Left forelimb (tissue), 1 donor: ENCODE results near the gene LIPN.

ENCODE experiments used
- DNase-seq: peaks from one replicate; pipeline ENCODE4 v3.0.0-alpha.2; 2018; ENCODE audit warnings: low spot score

LIPN gene

DNA sequence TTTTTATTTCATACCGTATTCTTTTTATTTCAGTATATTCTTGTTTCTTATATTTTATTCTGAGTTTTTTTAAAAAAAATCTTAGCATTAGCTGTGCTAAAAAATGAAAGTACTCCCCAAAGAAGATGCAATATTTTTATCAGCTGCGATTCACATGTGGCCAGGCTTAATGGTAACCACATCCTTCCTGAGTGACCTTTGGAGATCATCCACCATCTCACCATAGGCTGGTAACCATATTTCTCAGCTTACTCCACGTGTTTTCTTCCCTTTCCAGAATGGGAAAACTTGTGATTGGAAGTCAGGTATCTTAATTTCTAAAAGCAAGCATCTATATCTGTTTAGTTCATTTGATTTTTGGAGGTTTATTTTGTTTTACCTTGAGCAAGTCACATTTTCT is 23.9 kb downstream of the LIPN start:
- DNase-seq = no peak

DNA sequence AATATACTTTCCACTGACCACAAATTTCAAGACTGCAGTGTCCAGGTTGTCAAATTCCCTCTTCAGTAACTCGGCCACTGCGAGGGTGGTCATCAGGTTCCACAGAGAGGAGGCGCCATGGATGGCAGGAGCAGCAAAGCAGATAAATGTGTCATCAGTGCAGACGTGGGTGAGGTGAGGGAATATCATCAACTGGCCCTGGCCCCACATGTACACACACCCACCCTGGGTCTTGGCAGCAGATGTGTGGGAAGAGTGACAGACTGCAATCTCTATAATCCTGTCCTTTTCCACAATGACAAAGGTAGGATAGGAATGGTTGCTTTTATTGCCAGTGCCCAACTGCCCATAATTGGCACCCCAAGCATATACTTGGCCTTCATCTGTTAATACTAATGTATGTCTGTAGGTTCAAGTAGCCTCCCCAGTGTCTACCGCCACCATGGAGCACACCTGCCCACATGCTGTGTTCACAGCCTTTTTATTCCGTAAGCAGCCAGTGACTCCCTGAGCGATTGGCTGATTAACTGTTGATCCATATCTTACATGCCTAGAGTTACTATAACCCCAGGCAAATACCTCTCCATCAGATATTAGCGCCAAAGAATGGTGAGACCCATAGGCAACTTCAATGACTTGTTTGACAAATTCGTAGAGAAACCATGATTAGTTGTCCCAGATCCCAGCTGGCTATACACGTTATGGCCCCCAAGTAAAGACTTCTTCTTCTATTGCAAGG is 26.4 kb downstream of the LIPN start:
- DNase-seq = no peak

DNA sequence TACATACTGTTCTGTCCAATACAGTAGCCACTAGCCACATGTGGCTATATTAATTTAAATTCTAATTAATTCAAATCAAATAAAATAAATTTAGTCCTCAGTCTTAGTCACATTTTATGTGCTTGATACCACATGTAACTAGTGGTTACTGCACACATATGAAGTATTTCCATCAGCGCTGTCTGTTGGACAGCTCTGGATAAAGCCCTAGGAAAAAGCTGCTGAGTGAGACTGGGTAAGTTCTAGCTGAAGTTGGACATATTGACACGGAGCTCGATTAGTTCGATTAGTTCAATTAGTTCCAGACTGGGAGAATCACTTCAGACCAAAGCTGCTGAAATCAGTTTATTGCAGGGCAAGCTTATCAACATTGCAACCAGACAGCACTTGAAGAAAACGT is 27.6 kb downstream of the LIPN start:
- DNase-seq = no peak

DNA sequence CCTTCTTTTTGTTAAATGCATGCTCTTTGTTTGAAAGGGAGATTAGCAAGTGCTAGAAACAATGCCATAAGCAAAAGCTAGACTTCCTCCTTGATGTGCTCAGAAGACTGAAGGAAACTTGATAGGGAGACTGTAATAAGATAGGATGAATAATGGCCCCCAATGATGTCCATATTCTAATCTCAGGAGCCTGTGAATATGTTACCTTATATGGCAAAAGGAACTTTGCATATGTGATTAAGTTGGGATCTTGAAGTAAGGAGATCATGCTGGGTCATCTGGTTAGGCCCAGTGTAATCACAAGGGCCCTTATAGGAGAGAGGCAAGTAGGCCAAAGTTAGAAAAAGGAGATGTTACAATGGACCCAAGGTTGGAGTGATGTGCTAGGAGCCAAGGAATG is 29.1 kb downstream of the LIPN start:
- DNase-seq = no peak

DNA sequence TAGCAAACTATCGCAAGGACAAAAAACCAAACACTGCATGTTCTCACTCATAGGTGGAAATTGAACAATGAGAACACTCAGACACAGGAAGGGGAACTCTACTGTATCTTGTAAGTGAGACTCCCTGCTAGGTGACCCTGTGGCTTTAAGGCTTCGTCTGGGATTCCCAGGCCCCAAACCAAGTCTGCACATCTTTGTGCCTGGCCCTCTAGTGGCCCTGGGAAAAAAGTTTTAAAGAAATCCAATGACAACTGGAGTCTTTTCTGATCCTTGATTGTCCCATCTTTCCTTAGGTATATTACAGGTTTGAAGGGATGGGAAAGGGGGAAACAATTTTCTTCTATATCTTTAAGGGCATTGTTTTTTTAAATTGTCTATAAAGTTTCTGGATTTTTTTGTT is 32.1 kb downstream of the LIPN start:
- DNase-seq = no peak

DNA sequence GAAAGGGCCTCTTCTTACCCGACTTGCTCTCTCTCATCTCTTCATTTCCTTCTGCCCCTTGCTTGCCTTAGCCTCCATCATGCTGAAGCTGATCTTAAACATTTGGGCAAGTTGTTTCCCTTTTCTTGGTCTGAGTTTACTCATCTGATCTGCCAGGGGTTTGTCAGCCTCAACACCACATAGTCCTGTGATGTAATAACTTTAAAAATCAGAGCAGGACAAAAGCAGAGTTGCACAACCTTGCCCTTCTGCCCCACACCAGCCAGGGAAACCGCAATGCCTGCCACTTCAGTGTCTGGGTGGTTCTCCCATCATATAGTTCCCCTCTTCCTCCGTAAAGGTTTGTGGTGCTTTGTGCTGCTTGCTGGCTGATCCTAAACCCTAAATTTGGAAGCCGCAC is 32.8 kb downstream of the LIPN start:
- no peak for DNase-seq

DNA sequence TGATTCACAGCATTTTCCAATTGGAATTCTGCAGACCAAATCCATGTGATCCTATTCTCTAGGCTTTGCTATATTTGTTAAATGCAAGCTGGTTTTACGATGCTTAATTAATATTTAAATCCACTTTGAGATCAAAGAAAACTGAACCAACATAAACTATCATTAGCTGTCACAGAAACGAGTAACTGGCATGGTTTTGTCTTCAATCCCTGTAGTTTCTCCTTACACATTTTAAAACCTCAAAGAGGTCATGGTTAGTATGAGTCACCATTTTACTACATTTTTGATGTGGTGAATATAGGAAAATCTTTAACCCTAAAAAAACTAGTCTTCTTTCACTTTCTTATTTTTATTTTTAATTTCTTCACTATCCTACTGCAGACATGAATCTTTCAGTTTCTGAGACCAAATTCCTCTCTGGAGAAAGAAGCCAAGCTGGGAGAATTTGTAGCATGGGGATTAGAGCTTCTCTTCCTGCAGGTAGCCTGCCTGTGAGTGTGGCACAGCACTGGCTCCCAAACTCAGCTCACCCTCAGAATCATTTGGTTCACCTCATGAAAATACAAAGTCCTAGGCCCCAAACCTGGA is 34.0 kb downstream of the LIPN start:
- DNase-seq = no peak

DNA sequence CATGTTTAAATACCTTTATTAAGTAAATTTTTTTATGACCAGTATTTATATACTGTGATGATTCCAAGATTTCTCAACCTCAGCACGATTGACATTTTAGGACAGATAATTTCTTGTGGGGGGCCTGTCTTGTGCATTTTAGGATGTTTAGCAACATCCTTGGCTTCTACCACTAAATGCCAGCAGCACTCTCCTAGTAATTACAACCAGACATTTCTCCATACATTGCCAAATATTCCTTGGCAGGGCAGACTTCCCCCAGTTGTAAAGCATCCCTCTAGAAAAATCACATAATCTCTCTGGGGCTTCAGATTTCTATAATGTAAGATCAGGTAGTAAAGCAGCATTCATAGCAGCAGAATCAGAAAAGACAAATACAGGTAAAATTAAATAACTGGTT is 34.9 kb downstream of the LIPN start:
- no peak for DNase-seq

DNA sequence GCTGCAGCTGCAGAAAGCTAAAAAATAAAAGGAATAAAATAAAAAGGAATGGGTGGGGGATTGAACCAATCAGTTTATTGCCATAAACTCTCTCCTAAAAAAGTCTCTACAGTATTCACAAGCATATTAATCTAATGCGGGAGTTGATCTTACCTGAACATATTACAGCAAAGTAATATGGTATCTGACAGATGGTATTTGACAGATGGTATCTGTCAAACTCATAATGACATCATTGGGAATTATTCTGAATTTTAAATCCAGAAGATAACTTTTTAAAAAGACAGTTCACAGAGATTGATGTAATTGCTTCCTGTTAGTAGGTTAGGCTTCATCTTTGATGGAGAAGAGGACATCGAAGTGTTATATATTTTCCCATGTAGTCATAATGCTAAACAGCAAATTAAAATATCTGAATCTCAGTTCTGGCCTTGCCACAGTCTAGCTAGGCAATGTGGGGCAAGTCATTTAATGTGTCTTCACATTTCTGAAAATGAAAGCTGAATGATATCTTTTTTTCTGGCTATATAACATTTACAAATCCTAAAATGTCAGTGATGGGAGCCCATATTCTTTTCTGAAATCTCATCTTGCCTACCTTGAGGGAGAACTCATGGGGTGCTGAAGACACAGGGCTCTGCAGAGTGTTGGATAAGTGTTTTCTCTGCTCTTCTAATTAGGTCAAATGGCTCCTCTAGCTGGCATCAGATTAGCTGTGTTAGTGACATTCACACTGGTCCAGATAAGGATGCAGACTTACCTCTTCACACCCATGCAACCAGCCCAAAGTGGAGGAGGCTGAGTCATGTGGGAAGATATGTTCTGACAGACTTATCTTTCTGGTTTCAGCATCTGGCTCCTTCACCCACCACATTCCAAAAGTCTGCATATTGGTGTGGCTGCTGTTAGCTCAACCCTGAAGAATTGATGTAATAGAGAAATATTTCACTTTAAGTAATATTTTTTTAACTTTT is 40.6 kb downstream of the LIPN start:
- no peak for DNase-seq

DNA sequence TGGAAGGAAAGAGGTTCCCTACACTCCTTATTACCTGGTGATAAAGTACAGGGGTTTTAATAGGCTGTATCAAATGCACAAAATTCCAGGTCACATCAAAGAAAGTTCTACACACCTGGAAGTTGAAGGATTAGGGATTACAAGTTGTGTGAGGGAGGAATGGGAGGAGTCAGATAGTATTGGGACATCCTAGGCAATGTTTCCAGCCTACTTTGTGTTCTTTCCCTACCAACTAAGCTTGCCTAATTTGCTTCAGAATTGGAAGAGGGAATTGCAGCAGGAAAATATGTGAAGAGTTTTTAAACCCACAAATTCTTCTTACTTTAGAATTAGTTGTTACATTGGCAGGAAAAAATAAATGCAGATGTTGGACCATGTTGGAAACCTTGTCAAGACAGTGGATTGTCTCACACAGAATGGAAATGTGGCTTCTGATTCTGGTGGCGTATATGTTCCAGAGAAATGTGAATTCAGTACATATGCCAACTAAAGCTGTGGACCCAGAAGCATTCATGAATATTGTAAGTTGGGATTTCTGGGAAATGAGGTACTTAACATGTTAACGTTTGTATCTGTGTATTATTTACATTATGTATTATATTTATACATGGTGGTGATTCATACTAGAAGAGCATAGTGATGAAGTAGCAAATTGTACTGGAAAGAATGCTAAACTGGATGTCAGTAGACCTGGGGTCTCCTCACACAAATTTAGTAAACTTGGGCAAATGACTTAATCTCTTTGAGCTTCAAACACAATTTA is 42.9 kb downstream of the LIPN start, which contains the start of gene LIPM:
Gene LIPM, plus strand, starts transcription at position 208 of the 763 bp plus-strand sequence. Its CDS starts 167 bp downstream, at position 375.
- no peak for DNase-seq

DNA sequence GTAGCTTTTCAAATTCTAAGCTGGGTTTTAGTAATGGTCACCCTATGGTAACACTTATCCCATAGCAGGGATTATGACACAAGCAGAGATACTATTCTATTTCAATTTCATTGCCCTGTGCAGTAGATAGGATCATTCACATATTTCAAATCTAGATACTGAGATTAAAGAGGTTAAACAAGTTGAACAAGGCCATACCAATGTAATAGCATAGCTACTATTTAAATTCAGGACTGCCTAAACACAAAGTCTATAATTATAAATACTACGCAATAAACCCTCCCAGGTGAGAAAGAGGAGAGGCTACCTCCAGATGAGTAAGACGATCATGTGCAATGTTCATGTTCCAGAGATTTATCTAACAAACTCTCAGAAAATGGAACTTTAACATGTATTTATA is 43.8 kb downstream of the LIPN start:
- DNase-seq = no peak

DNA sequence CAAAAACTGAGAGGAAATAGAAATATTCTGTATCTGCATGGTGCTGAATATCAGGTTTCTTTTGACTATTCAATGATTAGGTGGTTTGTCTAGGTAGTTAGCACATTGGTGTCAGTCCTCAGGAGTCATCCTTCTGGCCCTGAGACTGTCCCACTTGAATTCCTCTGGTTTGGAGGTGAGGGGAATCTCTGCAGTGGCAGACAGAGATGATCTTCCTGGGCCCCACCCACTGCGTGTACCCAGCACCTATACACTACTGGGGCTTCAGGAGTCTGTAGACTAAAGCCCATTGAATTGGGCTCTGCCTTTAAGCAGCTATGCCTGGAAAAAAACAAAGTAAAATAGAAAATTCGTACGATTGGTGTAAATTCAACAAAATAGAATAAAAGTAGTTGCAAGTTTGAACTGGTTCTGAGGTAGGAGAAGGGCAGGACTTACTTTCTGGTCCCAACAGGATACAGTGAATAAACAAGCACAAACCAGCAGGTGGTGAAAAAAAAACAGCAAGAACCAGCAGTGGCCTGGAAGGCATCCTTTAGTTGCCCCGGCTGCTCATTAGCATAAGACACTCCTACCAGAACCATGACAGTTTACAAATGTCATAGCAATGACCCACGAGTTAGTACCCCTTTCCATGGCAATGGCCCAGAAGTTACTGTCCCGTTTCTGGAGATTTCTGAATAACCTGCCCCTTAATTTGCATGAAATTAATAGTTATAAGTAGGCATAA is 44.4 kb downstream of the LIPN start:
- DNase-seq = no peak

DNA sequence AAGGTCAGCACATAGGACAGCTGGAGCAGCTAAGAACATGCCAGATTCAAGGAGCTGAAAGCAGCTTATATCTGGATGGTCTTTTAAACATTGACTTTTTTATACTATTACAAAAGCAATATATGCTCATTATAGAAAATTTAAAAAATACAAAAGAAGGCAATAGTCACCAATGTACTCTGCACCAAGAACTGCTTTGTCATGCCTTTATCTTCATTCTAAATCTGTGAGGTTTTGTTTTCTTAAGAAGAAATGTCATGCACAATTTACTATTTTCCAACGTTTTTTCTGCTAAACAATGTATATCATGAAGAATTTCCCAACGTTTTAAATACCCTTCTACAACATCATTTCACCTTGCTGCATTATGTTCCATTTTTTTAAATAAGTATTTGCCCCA is 45.5 kb downstream of the LIPN start:
- DNase-seq = no peak

DNA sequence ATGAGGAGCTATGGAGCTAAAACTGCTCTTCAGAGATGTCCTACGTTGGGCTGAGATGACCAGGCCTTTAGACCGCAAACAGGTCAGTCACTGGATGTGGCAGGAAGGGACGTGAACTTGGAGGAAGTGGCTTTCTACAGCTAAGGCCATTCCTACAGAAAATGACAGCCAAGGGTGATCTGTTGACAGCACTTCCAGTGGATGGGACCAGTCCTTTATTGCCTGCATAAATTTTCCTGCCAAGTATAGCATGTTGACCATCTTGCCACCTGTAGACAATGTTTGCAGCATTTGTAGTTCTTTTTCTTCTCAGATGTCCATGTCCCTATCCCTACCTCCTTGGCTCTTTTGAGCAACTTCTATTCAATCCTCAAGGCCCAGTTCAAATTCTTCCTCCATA is 46.1 kb downstream of the LIPN start:
- no peak for DNase-seq

DNA sequence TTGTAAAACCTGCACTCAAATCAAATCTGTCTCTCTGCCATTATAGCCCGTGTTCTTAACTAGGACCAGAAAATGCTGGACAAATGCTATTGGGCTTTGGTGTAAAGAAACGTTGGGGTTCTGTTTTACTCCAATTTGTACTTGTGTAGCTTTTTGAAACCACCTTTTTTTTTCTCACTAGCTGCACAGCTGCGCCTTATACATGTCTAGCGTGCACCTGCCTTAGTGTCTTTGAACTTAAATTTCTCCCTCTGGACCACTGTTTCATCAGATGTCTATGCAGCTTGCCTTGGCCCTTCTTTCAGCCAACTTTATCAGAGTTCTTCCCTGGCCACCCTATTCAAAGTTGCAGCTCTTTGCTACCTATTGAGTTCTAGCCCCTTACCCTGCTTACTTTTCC is 49.8 kb downstream of the LIPN start:
- DNase-seq = no peak

DNA sequence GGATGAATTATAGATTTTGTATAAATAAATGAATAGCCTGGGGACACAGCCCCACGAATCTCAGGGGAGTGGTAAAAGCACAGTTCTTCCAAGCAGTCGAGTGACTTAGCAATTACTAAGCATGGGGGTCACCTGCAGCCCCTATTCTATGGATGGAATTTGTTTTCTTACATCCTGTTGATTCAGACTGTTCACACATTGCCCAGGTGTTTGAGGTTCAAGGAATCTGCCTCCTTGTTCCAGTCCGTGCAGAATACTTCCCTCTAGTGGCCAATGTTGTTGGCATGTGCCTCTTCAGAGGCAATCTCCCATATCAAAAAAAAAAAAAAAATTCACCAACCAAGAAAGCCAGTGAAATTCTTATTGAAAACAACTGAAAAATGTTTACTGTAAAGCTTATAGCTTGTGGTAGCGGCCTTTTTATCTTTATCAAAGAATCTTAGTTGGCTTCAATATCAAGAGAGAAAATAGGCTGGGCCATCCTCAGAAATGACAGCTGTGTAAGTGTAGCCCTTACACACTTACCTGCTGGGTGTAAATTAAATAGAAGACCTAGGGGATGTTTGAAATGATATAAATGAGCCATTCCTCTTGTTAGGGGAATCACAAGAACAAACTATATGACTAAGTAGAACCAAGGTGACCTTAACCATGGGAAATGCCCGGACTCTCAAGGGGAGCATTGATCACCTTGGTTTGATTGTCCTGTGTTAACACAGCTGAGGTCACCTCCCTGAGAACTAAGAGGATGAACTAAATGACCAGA is 50.6 kb downstream of the LIPN start:
- DNase-seq = no peak

DNA sequence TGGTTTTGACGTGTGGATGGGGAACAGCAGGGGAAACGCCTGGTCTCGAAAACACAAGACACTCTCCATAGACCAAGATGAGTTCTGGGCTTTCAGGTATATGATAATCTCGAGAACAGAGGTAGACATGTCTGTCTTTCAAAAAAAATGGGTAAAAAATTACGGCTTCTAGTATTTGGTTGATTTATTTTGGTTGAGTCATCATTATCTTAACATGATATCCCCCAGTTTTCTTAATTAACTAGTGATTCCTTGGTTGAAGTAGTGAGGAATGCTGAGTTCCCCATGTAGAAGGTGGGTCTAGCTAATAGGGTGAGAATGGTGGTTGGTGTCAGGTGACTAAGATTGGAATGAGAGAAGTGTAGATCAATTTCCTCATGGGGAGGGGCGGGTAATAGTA is 53.4 kb downstream of the LIPN start:
- DNase-seq = no peak

DNA sequence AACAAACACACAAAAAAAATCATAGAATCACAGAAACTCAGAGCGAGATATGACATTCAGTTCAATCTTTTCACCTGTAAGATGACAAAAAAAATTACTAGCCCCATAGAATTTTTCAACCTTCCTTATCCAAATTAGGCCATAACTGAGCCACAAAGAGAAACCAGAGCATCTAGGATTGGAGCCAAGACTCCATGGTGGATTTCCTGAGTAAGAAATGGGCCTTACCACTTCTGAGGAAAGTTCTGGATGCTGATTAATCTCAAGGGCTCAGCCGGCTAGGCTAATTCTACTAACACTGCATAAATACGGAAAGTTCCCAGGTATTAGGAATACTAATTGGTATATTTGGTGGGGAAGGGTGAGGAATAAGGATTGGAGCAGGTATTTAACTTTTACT is 59.5 kb downstream of the LIPN start:
- no peak for DNase-seq

DNA sequence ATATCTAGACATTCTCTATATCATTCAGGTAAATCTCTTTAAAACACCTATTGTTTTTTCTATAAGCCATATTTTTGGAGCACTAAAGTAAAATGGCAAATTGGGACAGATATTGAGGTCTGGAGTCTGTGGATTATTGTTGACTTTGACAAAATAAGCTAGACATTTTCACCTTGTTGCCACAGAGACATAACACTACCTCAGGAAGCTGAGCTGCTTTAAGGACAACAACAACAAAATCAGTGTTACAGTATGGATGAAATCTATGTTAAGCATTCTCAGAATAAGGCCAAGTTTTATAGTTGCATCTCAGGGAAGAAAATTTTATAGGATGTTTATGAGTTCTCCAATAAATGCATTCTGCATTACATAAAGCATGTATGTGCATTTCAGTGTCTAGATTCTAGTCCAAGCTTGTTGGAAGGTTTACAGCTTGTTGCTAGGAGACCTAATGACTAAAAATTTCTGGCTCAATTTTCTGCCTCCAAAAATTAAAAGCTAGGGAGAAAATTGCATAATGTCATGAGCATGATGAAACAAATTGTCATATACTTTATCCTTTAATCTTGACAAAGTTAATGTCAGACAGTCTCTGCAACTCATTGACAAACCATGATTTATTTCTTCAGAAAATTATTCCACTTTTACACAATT is 61.1 kb downstream of the LIPN start:
- no peak for DNase-seq

DNA sequence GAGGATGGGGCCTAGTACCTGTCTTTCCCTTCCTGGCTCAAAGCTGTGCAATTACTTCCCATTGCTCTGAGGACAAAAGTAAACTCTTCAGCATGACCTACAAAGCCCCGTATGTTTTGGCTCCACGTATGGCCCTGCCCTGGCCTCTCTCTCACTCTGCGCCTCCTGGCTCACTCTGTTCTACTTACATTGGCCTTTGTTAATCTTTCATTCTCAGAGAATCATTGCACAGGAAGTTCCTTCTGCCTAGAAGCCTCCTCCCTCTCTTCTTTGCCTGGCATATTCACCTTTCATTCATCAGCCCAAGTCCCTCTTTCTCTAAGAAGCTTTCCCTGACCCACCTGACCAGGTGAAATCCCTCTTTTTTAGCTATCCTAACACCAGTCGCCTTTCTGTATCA is 66.6 kb downstream of the LIPN start:
- DNase-seq = no peak
